ENCODE measurements around the gene PREX1. TPM values are rescaled to one million over a fixed set of nuclear protein-coding genes. Genes with fewer than 3 reads are reported as not detected.

The PREX1 gene
- total and polyA plus RNA-seq, 2 of the 4 experiments (the other 2 are of a cell fraction): 0.67 to 0.72 TPM

DNA sequence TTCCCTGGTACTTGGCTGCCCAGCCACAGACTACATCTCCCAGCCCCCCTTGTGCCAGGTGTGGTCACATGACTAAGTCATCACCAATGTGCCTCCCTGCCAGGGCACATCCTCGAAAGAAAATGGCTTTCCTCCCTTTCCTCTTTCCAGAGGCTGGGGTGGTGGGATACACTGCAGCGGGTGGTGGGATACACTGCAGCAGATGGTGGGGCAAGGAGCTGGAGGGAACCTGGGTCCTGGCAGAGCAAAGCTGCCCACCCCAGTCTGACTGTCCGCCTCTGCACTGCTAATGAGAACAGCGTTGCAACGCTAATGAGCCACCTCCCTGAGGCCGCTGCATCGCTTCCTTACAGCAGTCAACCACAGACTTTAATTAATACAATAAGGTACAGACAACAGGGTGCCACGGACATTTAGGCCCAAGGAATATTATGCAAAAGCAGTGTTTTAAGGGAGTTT lies 125.3 kb downstream of the PREX1 start:
- ChIA-PET CTCF (no interaction called here), POLR2A (ENCODE audit: unreplicated experiment) (no interaction called here)
- H3K9me3 ChIP-seq (ENCODE audit: control insufficient read depth, insufficient read depth, low read length): no peaks in the 10 kb centered on the region
- no peak overlapping the region for H2AK5ac ChIP-seq (ENCODE audit: low read depth, low read length)
- H3K36me3 ChIP-seq (ENCODE audit: control insufficient read depth, insufficient read depth, low read length): no peaks in the 10 kb centered on the region
- H3K4ac ChIP-seq (ENCODE audit: low read depth, low read length): no peak overlapping the region
- no peak overlapping the region for H3K56ac ChIP-seq (ENCODE audit: extremely low read depth, insufficient read depth, low read length)
- no peak overlapping the region for H4K8ac ChIP-seq (ENCODE audit: low read depth in 2 of 2, low read length in 2 of 2)
- H3K27ac ChIP-seq (ENCODE audit: insufficient read depth, low read length): no peak overlapping the region
- ATAC-seq (ENCODE audit: low read depth) (no peak), DNase-seq (no peak)
- no peak overlapping the region for H2BK20ac ChIP-seq (ENCODE audit: low read depth, low read length)
- no peaks in the 10 kb centered on the region for H3K79me1 ChIP-seq (ENCODE audit: low read depth in 1 of 2, low read length in 2 of 2)
- no peak overlapping the region for H2BK5ac ChIP-seq (ENCODE audit: low read depth, low read length, poor library complexity, severe bottlenecking)
- dilution Hi-C loops (cut with HindIII; ENCODE audit: low sequenced_read_pairs, unreplicated experiment): no loop called here
- BruUV-seq (replicated peaks): no TSS peak
- H3K23ac ChIP-seq (ENCODE audit: low read depth, low read length): no peak overlapping the region
- TF ChIP-seq MXI1 (IDR thresholded peaks at IDR 0.05; ENCODE audit: borderline replicate concordance, low read depth, low read length): no peak
- TF ChIP-seq SMC3 (IDR thresholded peaks at IDR 0.05; ENCODE audit: low read depth, low read length): no peak
- TF ChIP-seq RCOR1 (IDR thresholded peaks at IDR 0.05; ENCODE audit: insufficient replicate concordance, low read length): no peak
- TF ChIP-seq RAD21 (IDR thresholded peaks at IDR 0.05; ENCODE audit: low read length): no peak
- no peak for TF ChIP-seq FOS (IDR thresholded peaks at IDR 0.05; ENCODE audit: low read depth, low read length)
- no peak for TF ChIP-seq MAFK (IDR thresholded peaks at IDR 0.05; ENCODE audit: low read depth, low read length)
- TF ChIP-seq CHD1 (IDR thresholded peaks at IDR 0.05; ENCODE audit: low read depth, low read length): no peak
- TF ChIP-seq ELK1 (IDR thresholded peaks at IDR 0.05; ENCODE audit: borderline replicate concordance, low read depth, low read length): no peak
- no peak for TF ChIP-seq NFE2L2 (IDR thresholded peaks at IDR 0.05; ENCODE audit: low read depth, low read length)
- TF ChIP-seq, protein P1, sequence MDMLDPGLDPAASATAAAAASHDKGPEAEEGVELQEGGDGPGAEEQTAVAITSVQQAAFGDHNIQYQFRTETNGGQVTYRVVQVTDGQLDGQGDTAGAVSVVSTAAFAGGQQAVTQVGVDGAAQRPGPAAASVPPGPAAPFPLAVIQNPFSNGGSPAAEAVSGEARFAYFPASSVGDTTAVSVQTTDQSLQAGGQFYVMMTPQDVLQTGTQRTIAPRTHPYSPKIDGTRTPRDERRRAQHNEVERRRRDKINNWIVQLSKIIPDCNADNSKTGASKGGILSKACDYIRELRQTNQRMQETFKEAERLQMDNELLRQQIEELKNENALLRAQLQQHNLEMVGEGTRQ (IDR thresholded peaks at IDR 0.05; ENCODE audit: low read depth, low read length): no peak
- TF ChIP-seq CEBPB (IDR thresholded peaks at IDR 0.05; ENCODE audit: low read depth, low read length): no peak
- H2BK15ac ChIP-seq (ENCODE audit: low read depth, low read length): no peak overlapping the region
- no peaks in the 10 kb centered on the region; the same call in 1 of the 2 replicates for H3K4me1 ChIP-seq (ENCODE audit: control insufficient read depth, insufficient read depth, low read length)
- in situ Hi-C loops (cut with MboI; ENCODE audit: low sequenced_read_pairs): no loop called here
- H4K20me1 ChIP-seq (ENCODE audit: insufficient read depth, low read length): no peaks in the 10 kb centered on the region
- peak overlapping the region; percentile 49 for H2AFZ ChIP-seq (replicated peaks; ENCODE audit: low read length, poor library complexity)
- no peak overlapping the region for H3K4me2 ChIP-seq (ENCODE audit: low read depth, low read length)
- H2AK9ac ChIP-seq (replicated peaks; ENCODE audit: low read depth, low read length, poor library complexity): no peak overlapping the region
- H3K9me1 ChIP-seq (ENCODE audit: insufficient read depth, low read length): peaks cover 8% of the 10 kb centered on the region; the same call in 1 of the 2 replicates
- H4K91ac ChIP-seq (ENCODE audit: insufficient read depth, low read depth, low read length): no peak overlapping the region
- WGBS, 2 experiments (ENCODE audit: extremely low coverage in 2 of 2, insufficient read length in 1 of 2): no CpG with 5 or more reads among the region's 8 CpGs
- no peak overlapping the region for H3K14ac ChIP-seq (replicated peaks; ENCODE audit: low read depth, low read length)
- no peak overlapping the region for H4K5ac ChIP-seq (ENCODE audit: low read depth, low read length)
- H3K27me3 ChIP-seq (ENCODE audit: control insufficient read depth, insufficient read depth, low read length): no peaks in the 10 kb centered on the region; the same call in 1 of the 2 replicates
- intact Hi-C loops (cut with micrococcal nuclease): no loop called here
- H3K18ac ChIP-seq (ENCODE audit: low read depth, low read length): no peak overlapping the region
- no peak overlapping the region for H2BK120ac ChIP-seq (ENCODE audit: low read depth, low read length)
- no peak overlapping the region for H3K9ac ChIP-seq (ENCODE audit: low read depth, low read length)
- H3K4me3 ChIP-seq (ENCODE audit: insufficient read depth, low read depth, low read length): no peak overlapping the region
